SU-DHL-6 (cell line): ENCODE results near the gene APELA.

Experiments used
- H2AFZ ChIP-seq: fragments of 200-600 bp; sonication (generic); 2 replicates; pipeline ENCODE4 v1.6.1; 2014; ENCODE audit warnings: low read depth, mild to moderate bottlenecking, moderate library complexity, mixed read lengths, antibody characterized with exemption, low read length; ENCODE audit not compliant: severe bottlenecking
- H3F3A ChIP-seq: fragments of 200-600 bp; shearing (Covaris generic); 2 replicates; pipeline ENCODE4 v1.6.0; 2016; ENCODE audit warnings: antibody characterized with exemption, mild to moderate bottlenecking; ENCODE audit not compliant: insufficient read depth
- H3K27ac ChIP-seq: fragments of 200-600 bp; sonication (generic); 2 replicates; pipeline ENCODE4 v1.5.1; 2016; ENCODE audit warnings: low read depth, mild to moderate bottlenecking, low read length, moderate library complexity, mixed read lengths
- H3K27me3 ChIP-seq: fragments of 200-600 bp; sonication (generic), shearing (Covaris generic); 2 replicates; pipeline ENCODE4 v1.6.0; 2014; ENCODE audit warnings: mild to moderate bottlenecking, low read length
- H3K36me3 ChIP-seq: fragments of 200-600 bp; sonication (generic); 2 replicates; pipeline ENCODE4 v1.6.1; 2014; ENCODE audit warnings: mild to moderate bottlenecking, low read length, mixed read lengths
- H3K4me2 ChIP-seq: fragments of 300-600, 200-600 bp; shearing (Covaris generic), sonication (generic); 2 replicates; pipeline ENCODE4 v1.6.0; 2014; ENCODE audit warnings: low read length, low read depth, mild to moderate bottlenecking; ENCODE audit not compliant: poor library complexity, severe bottlenecking
- H3K4me3 ChIP-seq: fragments of 200-600 bp; sonication (generic); 2 replicates; pipeline ENCODE4 v1.5.1; 2014; ENCODE audit warnings: antibody characterized with exemption, low read length, mild to moderate bottlenecking, mixed read lengths; ENCODE audit not compliant: insufficient read depth, poor library complexity, severe bottlenecking
- H3K79me2 ChIP-seq: fragments of 200-600 bp; sonication (generic); 2 replicates; pipeline ENCODE4 v1.6.1; 2014; ENCODE audit warnings: mild to moderate bottlenecking, low read length, moderate library complexity; ENCODE audit not compliant: insufficient read depth
- H3K9ac ChIP-seq: fragments of 200-600 bp; sonication (generic); 2 replicates; pipeline ENCODE4 v1.7.0; 2014; ENCODE audit warnings: mild to moderate bottlenecking, low read length
- H3K9me2 ChIP-seq: fragments of 200-600 bp; sonication (generic); replicated peaks from 2 replicates; pipeline ENCODE4 v1.6.1; 2014; ENCODE audit warnings: low read length; ENCODE audit not compliant: insufficient read depth
- H3K9me3 ChIP-seq: fragments of 200-600 bp; sonication (generic); 2 replicates; pipeline ENCODE4 v1.6.1; 2014; ENCODE audit warnings: low read length, mixed read lengths; ENCODE audit not compliant: insufficient read depth
- H4K20me1 ChIP-seq: fragments of 200-600 bp; sonication (generic); 2 replicates; pipeline ENCODE4 v1.6.1; 2014; ENCODE audit warnings: low read depth, mild to moderate bottlenecking, antibody characterized with exemption, low read length, moderate library complexity, mixed read lengths
- CTCF ChIP-seq: fragments of 200-600 bp; sonication (generic); IDR thresholded peaks from one replicate; pipeline ENCODE4 v1.5.1; 2017; ENCODE audit warnings: antibody characterized with exemption, mild to moderate bottlenecking, low read length, moderate library complexity; ENCODE audit not compliant: insufficient read depth, poor library complexity, severe bottlenecking
- EZH2phosphoT487 ChIP-seq: fragments of 200-600 bp; sonication (generic), shearing (Covaris generic); conservative IDR thresholded peaks from 2 replicates; pipeline ENCODE4 v1.6.1; 2018; ENCODE audit warnings: mild to moderate bottlenecking, antibody characterized with exemption, low read length, moderate library complexity, mixed read lengths

Gene APELA

GRCh38 chr4:164937576-164938270 lies 60.7 kb downstream of the APELA start:
- Histone ChIP-seq H3K9me2 (no peaks in the 10 kb centered on the region), H3K36me3 (no peaks in the 10 kb centered on the region), H3K27ac (no peak overlapping the region), H3K9ac (no peak overlapping the region), H3K9me3 (no peaks in the 10 kb centered on the region), H3K4me3 (no peak overlapping the region), H3K4me2 (no peak overlapping the region), H3K27me3 (no peaks in the 10 kb centered on the region), H3F3A (no peaks in the 10 kb centered on the region), H4K20me1 (no peaks in the 10 kb centered on the region), H3K79me2 (no peaks in the 10 kb centered on the region), H2AFZ (no peak overlapping the region)
- TF ChIP-seq CTCF (peak; percentile 15), EZH2phosphoT487 (no peak)

- Histone ChIP-seq H3K27me3 (no peaks in the 10 kb centered on the region), H3K4me2 (no peak overlapping the region), H3K9ac (no peak overlapping the region), H3K27ac (no peak overlapping the region), H3F3A (no peaks in the 10 kb centered on the region), H3K79me2 (no peaks in the 10 kb centered on the region), H3K36me3 (no peaks in the 10 kb centered on the region), H3K9me3 (no peaks in the 10 kb centered on the region), H2AFZ (no peak overlapping the region), H3K9me2 (no peaks in the 10 kb centered on the region), H4K20me1 (no peaks in the 10 kb centered on the region), H3K4me3 (no peak overlapping the region)
- TF ChIP-seq CTCF (no peak), EZH2phosphoT487 (no peak)
Measured at GRCh38 chr4:164943192-164943591, 66.2 kb downstream of the APELA start.

GRCh38 chr4:164945146-164945545 lies 68.2 kb downstream of the APELA start:
- no peaks in the 10 kb centered on the region for H4K20me1 ChIP-seq
- no peak overlapping the region for H2AFZ ChIP-seq
- H3K79me2 ChIP-seq, result no peaks in the 10 kb centered on the region
- H3K36me3 ChIP-seq, result no peaks in the 10 kb centered on the region
- no peak overlapping the region for H3K4me3 ChIP-seq
- no peaks in the 10 kb centered on the region for H3K27me3 ChIP-seq
- no peak overlapping the region for H3K4me2 ChIP-seq
- no peaks in the 10 kb centered on the region for H3K9me2 ChIP-seq
- H3K9ac ChIP-seq, result no peak overlapping the region
- TF ChIP-seq CTCF (no peak), EZH2phosphoT487 (no peak)
- H3K27ac ChIP-seq, result no peak overlapping the region
- H3F3A ChIP-seq, result no peaks in the 10 kb centered on the region
- no peaks in the 10 kb centered on the region for H3K9me3 ChIP-seq
